HepG2 (cell line): Measurements from ENCODE around the gene RRBP1. TPM values are rescaled to one million over a fixed set of nuclear protein-coding genes. Genes with fewer than 3 reads are reported as not detected.

Experiments
- ARNT ChIP-seq: fragments of 450-650 bp; IDR thresholded peaks from 2 replicates; pipeline ENCODE4 v1.6.1; 2017
- ATF1 ChIP-seq: IDR thresholded peaks from 2 replicates; pipeline ENCODE4 v1.6.1; 2016; ENCODE audit warnings: mild to moderate bottlenecking, control low read depth
- JDP2 ChIP-seq: sonication (generic); formaldehyde crosslinking; IDR thresholded peaks from 2 replicates; pipeline ENCODE4 v1.8.1; 2022; ENCODE audit warnings: missing genetic modification reagents, borderline replicate concordance
- MATR3 ChIP-seq: sonication (generic); formaldehyde crosslinking; IDR thresholded peaks from 2 replicates; pipeline ENCODE4 v1.4.0; 2020; ENCODE audit warnings: missing genetic modification reagents
- MEIS2 ChIP-seq: sonication (generic); formaldehyde crosslinking; IDR thresholded peaks from 2 replicates; pipeline ENCODE4 v1.9.0; 2021; ENCODE audit warnings: mild to moderate bottlenecking, missing genetic modification reagents
- PRMT3 ChIP-seq: sonication (generic); formaldehyde crosslinking; IDR thresholded peaks from 2 replicates; pipeline ENCODE4 v1.8.1; 2022; ENCODE audit warnings: low read depth, mild to moderate bottlenecking, moderate library complexity, missing genetic modification reagents, borderline replicate concordance
- SATB2 ChIP-seq: sonication (generic); formaldehyde crosslinking; IDR thresholded peaks from 2 replicates; pipeline ENCODE4 v1.5.0; 2020; ENCODE audit warnings: missing genetic modification reagents
- SKI ChIP-seq: fragments of 450-650 bp; IDR thresholded peaks from one replicate; pipeline ENCODE4 v1.6.1; 2018; ENCODE audit warnings: mild to moderate bottlenecking; ENCODE audit not compliant: partially characterized antibody
- SP4 ChIP-seq: sonication (generic); formaldehyde crosslinking; IDR thresholded peaks from 2 replicates; pipeline ENCODE4 v1.8.1; 2023; ENCODE audit warnings: mild to moderate bottlenecking, missing genetic modification reagents
- ZBTB42 ChIP-seq: sonication (generic); formaldehyde crosslinking; IDR thresholded peaks from 2 replicates; pipeline ENCODE4 v1.5.0; 2020; ENCODE audit warnings: mild to moderate bottlenecking, missing genetic modification reagents
- ZFP36L1 ChIP-seq: sonication (generic); formaldehyde crosslinking; IDR thresholded peaks from 2 replicates; pipeline ENCODE4 v1.8.0; 2022; ENCODE audit warnings: mild to moderate bottlenecking, missing genetic modification reagents, moderate library complexity
- ZNF10 ChIP-seq: sonication (generic); formaldehyde crosslinking; IDR thresholded peaks from 2 replicates; pipeline ENCODE4 v1.4.0; 2020; ENCODE audit warnings: mild to moderate bottlenecking, low read depth, missing genetic modification reagents, borderline replicate concordance
- ZNF326 ChIP-seq: sonication (generic); formaldehyde crosslinking; IDR thresholded peaks from 2 replicates; pipeline ENCODE4 v1.4.0; 2020; ENCODE audit warnings: missing genetic modification reagents, borderline replicate concordance
- ZNF549 ChIP-seq: sonication (generic); formaldehyde crosslinking; IDR thresholded peaks from 2 replicates; pipeline ENCODE4 v1.5.0; 2020; ENCODE audit warnings: missing genetic modification reagents
- ZNF841 ChIP-seq: sonication (generic); formaldehyde crosslinking; IDR thresholded peaks from 2 replicates; pipeline ENCODE4 v1.8.1; 2023; ENCODE audit warnings: missing genetic modification reagents, borderline replicate concordance
- ZSCAN25 ChIP-seq: sonication (generic); formaldehyde crosslinking; IDR thresholded peaks from 2 replicates; pipeline ENCODE4 v1.8.0; 2022; ENCODE audit warnings: mild to moderate bottlenecking, missing genetic modification reagents
- polyA plus RNA-seq, 8 experiments: library from polyadenylated mRNA; depleted of rRNA in 3 of 8; stranded (reverse) in 7 of 8; unstranded in 1 of 8; fragments of >200 nt; fragmentation: Illumina TruSeq in 4 of 8; extraction: Trizol in 4 of 8; gene quantifications; 2 replicates each; pipeline versions ENCODE4 v1.2.1 to v1.2.3, GENCODE V29; 2011 to 2016; ENCODE audit warnings: low read depth in 4 of 8, missing spikeins in 1 of 8, mixed read lengths in 1 of 8; ENCODE audit not compliant: insufficient read depth in 1 of 8
- total RNA-seq, 5 experiments: library from RNA; depleted of rRNA; stranded (reverse); fragments of >200 nt; fragmentation: Illumina TruSeq; extraction: Trizol; gene quantifications; 2 replicates each; pipeline ENCODE4 v1.2.3, GENCODE V29; 2016; ENCODE audit warnings: low read depth in 1 of 5
- TF ChIP-seq, protein P1 (sequence below): sonication (generic); formaldehyde crosslinking; IDR thresholded peaks from 2 replicates; pipeline ENCODE4 v1.4.0; 2020; ENCODE audit warnings: missing genetic modification reagents
- TF ChIP-seq, protein P2 (sequence below): sonication (generic); formaldehyde crosslinking; IDR thresholded peaks from 2 replicates; pipeline ENCODE4 v1.5.0; 2020; ENCODE audit warnings: missing genetic modification reagents
- TF ChIP-seq, protein P3 (sequence below): IDR thresholded peaks from 2 replicates; pipeline ENCODE4 v1.6.1; 2016; ENCODE audit warnings: low read depth
- TF ChIP-seq, protein P4 (sequence below): sonication (generic); formaldehyde crosslinking; IDR thresholded peaks from 2 replicates; pipeline ENCODE4 v1.4.0; 2020; ENCODE audit warnings: missing genetic modification reagents, low read depth, mild to moderate bottlenecking, borderline replicate concordance
- TF ChIP-seq, protein P5 (sequence below): sonication (generic); formaldehyde crosslinking; IDR thresholded peaks from 2 replicates; pipeline ENCODE4 v1.5.0; 2020; ENCODE audit warnings: missing genetic modification reagents
- TF ChIP-seq, protein P6 (sequence below): sonication (generic); formaldehyde crosslinking; IDR thresholded peaks from 2 replicates; pipeline ENCODE4 v1.5.0; 2020; ENCODE audit warnings: missing genetic modification reagents

The RRBP1 gene
- total and polyA plus RNA-seq, 2 of the 13 experiments (the other 11 are each of a cell fraction or from before 2014, with no cell fraction given), result 150 to 222 TPM

DNA sequence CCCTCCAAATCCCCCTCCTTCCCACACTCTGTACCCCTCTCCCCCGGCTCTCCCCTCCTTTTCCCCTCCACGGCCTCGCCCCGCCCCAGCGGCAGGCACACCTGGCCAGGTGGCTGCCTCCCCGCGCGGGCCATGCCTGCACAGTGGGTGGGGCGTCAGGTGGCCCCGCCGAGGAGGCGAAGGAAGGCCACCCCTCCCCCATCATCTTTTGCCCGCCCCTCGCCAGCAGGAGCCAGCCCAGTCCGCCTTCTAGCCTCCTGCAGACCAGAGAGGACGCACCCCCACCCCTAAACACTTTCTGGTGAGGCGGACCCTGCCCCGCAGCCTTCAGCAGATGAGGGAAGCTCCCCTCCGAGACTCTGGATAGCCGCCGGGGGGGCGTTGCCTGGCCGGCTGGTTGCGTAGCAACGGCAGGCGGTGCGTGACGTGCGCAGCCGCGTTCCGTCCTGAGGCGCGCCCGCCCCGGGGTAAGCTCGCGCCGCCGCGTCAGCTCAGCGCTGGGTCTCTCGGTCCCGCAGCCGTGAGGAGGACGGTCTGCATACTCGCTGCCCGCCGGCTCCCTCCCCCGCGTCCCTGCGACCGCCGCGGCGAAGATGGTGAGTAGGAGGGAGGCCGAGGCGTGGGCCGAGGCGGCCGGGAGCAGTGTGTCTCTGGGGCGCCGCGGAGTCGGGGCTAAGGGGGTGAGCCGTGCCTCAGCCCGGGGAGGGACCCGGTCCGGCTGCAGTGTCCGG lies 112.3 kb downstream of the RRBP1 start, which contains the start of gene DSTN (continued):
- TF ChIP-seq, protein P1, sequence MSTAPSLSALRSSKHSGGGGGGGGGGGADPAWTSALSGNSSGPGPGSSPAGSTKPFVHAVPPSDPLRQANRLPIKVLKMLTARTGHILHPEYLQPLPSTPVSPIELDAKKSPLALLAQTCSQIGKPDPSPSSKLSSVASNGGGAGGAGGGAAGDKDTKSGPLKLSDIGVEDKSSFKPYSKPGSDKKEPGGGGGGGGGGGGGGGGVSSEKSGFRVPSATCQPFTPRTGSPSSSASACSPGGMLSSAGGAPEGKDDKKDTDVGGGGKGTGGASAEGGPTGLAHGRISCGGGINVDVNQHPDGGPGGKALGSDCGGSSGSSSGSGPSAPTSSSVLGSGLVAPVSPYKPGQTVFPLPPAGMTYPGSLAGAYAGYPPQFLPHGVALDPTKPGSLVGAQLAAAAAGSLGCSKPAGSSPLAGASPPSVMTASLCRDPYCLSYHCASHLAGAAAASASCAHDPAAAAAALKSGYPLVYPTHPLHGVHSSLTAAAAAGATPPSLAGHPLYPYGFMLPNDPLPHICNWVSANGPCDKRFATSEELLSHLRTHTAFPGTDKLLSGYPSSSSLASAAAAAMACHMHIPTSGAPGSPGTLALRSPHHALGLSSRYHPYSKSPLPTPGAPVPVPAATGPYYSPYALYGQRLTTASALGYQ (CRISPR knock-in tag), result no peak; the same call in 1 of the 2 replicates
- TF ChIP-seq, protein P2, sequence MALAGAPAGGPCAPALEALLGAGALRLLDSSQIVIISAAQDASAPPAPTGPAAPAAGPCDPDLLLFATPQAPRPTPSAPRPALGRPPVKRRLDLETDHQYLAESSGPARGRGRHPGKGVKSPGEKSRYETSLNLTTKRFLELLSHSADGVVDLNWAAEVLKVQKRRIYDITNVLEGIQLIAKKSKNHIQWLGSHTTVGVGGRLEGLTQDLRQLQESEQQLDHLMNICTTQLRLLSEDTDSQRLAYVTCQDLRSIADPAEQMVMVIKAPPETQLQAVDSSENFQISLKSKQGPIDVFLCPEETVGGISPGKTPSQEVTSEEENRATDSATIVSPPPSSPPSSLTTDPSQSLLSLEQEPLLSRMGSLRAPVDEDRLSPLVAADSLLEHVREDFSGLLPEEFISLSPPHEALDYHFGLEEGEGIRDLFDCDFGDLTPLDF (CRISPR knock-in tag), result no peak; the same call in 1 of the 2 replicates
- TF ChIP-seq ZNF549 (CRISPR knock-in tag) (no peak), ZFP36L1 (no peak), ZSCAN25 (no peak), ARNT (no peak), SATB2 (CRISPR knock-in tag) (no peak), ZNF326 (CRISPR knock-in tag) (no peak), ZNF10 (CRISPR knock-in tag) (no peak), ZBTB42 (CRISPR knock-in tag) (peak; percentile 89; the same call in 1 of the 2 replicates), MEIS2 (no peak), SKI (no peak), PRMT3 (CRISPR knock-in tag) (no peak), JDP2 (no peak), SP4 (CRISPR knock-in tag) (peak; percentile 92), ATF1 (CRISPR knock-in tag) (no peak), MATR3 (CRISPR knock-in tag) (no peak), ZNF841 (CRISPR knock-in tag) (no peak)
- TF ChIP-seq, protein P3, sequence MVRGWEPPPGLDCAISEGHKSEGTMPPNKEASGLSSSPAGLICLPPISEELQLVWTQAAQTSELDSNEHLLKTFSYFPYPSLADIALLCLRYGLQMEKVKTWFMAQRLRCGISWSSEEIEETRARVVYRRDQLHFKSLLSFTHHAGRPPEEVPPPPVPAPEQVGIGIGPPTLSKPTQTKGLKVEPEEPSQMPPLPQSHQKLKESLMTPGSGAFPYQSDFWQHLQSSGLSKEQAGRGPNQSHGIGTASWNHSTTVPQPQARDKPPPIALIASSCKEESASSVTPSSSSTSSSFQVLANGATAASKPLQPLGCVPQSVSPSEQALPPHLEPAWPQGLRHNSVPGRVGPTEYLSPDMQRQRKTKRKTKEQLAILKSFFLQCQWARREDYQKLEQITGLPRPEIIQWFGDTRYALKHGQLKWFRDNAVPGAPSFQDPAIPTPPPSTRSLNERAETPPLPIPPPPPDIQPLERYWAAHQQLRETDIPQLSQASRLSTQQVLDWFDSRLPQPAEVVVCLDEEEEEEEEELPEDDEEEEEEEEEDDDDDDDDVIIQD (CRISPR knock-in tag), result no peak
- TF ChIP-seq, protein P4, sequence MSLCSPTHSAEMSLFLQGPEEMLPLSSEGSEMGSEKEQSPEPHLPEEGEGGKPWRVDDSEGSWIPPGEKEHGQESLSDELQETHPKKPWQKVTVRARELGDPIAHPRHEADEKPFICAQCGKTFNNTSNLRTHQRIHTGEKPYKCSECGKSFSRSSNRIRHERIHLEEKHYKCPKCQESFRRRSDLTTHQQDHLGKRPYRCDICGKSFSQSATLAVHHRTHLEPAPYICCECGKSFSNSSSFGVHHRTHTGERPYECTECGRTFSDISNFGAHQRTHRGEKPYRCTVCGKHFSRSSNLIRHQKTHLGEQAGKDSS, result 0 out of 2 replicates have a peak, but pooled peaks have one; percentile 23
- TF ChIP-seq, protein P5, sequence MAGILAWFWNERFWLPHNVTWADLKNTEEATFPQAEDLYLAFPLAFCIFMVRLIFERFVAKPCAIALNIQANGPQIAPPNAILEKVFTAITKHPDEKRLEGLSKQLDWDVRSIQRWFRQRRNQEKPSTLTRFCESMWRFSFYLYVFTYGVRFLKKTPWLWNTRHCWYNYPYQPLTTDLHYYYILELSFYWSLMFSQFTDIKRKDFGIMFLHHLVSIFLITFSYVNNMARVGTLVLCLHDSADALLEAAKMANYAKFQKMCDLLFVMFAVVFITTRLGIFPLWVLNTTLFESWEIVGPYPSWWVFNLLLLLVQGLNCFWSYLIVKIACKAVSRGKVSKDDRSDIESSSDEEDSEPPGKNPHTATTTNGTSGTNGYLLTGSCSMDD (CRISPR knock-in tag), result no peak
- TF ChIP-seq, protein P6, sequence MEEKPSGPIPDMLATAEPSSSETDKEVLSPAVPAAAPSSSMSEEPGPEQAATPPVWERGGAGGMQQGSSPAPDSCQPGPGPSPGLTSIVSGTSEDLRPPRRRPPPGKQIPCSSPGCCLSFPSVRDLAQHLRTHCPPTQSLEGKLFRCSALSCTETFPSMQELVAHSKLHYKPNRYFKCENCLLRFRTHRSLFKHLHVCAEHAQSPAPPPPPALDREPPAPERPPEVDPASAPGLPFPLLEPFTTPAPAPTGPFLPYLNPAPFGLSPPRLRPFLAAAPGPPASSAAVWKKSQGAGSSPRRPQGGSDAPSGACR (CRISPR knock-in tag), result no peak
